HEK293 (cell line): ENCODE measurements around the gene CXCL8.

Experiments used
- CTCF ChIA-PET: fragments of 350-600 bp; formaldehyde crosslinking; extraction: SDS; loops from one replicate; lab custom pipeline; 2021; ENCODE audit warnings: antibody characterized with exemption; lab: Yijun Ruan, JAX
- POLR2A ChIA-PET: fragments of 300-600 bp; formaldehyde crosslinking; extraction: SDS; loops from one replicate; lab custom pipeline; 2020; ENCODE audit warnings: antibody characterized with exemption, inconsistent platforms; lab: Yijun Ruan, JAX
- H3K27ac ChIP-seq: fragments of 200-500 bp; sonication (Bioruptor generic); 2 replicates; pipeline ENCODE4 v1.5.1; 2014; ENCODE audit warnings: low read depth, low read length, control low read depth, inconsistent platforms; ENCODE audit errors: extremely low read depth
- H3K36me3 ChIP-seq, 2 experiments: fragments of 200-500 bp in 1 of 2; sonication (Bioruptor generic) in 1 of 2; 1 replicate in 1 of 2; 2 replicates in 1 of 2; pipeline ENCODE4 v1.5.1; 2014 to 2017; ENCODE audit warnings: inconsistent platforms in 2 of 2, low read length in 2 of 2; ENCODE audit not compliant: control insufficient read depth in 2 of 2, insufficient read depth in 1 of 2
- H3K4me1 ChIP-seq: fragments of 200-500 bp; sonication (Bioruptor generic); 2 replicates; pipeline ENCODE4 v1.5.1; 2014; ENCODE audit warnings: mild to moderate bottlenecking, low read length, inconsistent platforms; ENCODE audit not compliant: control insufficient read depth, insufficient read depth
- H3K4me3 ChIP-seq: 2 replicates; pipeline ENCODE4 v1.5.1; 2011; ENCODE audit warnings: low read depth, mild to moderate bottlenecking, control low read depth, low read length, moderate library complexity
- H3K9me3 ChIP-seq: fragments of 200-500 bp; sonication (Bioruptor generic); 2 replicates; pipeline ENCODE4 v1.5.1; 2014; ENCODE audit warnings: low read depth, low read length, inconsistent platforms; ENCODE audit not compliant: control insufficient read depth, insufficient read depth
- HIC1 ChIP-seq: fragments of 450-650 bp; formaldehyde crosslinking; IDR thresholded peaks from 2 replicates; pipeline ENCODE4 v1.5.1; 2016; ENCODE audit warnings: missing biosample characterization, missing genetic modification characterization
- PRDM10 ChIP-seq: fragments of 450-650 bp; formaldehyde crosslinking; IDR thresholded peaks from 2 replicates; pipeline ENCODE4 v1.5.1; 2016; ENCODE audit warnings: missing biosample characterization, missing genetic modification characterization
- TRIM28 ChIP-seq: IDR thresholded peaks from 2 replicates; pipeline ENCODE4 v1.6.1; 2011; ENCODE audit warnings: low read length, control low read depth, borderline replicate concordance
- ZNF121 ChIP-seq: fragments of 450-650 bp; formaldehyde crosslinking; IDR thresholded peaks from 2 replicates; pipeline ENCODE4 v1.5.1; 2016; ENCODE audit warnings: missing biosample characterization, missing genetic modification characterization
- ZNF202 ChIP-seq: fragments of 450-650 bp; formaldehyde crosslinking; IDR thresholded peaks from 2 replicates; pipeline ENCODE4 v1.5.1; 2016; ENCODE audit warnings: missing biosample characterization, missing genetic modification characterization, borderline replicate concordance
- ZNF302 ChIP-seq: fragments of 450-650 bp; formaldehyde crosslinking; IDR thresholded peaks from 2 replicates; pipeline ENCODE4 v1.5.1; 2016; ENCODE audit warnings: missing biosample characterization, missing genetic modification characterization, low read depth
- ZSCAN23 ChIP-seq: fragments of 450-650 bp; formaldehyde crosslinking; IDR thresholded peaks from 2 replicates; pipeline ENCODE4 v1.5.1; 2016; ENCODE audit warnings: missing biosample characterization, missing genetic modification characterization
- TF ChIP-seq, protein P1 (sequence below): fragments of 450-650 bp; formaldehyde crosslinking; conservative IDR thresholded peaks from 2 replicates; pipeline ENCODE4 v1.5.1; 2016; ENCODE audit warnings: low read depth, missing biosample characterization, missing genetic modification characterization
- TF ChIP-seq, protein P2 (sequence below): fragments of 450-650 bp; formaldehyde crosslinking; IDR thresholded peaks from 2 replicates; pipeline ENCODE4 v1.5.1; 2016; ENCODE audit warnings: missing biosample characterization, missing genetic modification characterization
- TF ChIP-seq, protein P3 (sequence below): fragments of 450-650 bp; formaldehyde crosslinking; IDR thresholded peaks from 2 replicates; pipeline ENCODE4 v1.5.1; 2017; ENCODE audit warnings: missing biosample characterization, missing genetic modification characterization

CXCL8 gene

DNA sequence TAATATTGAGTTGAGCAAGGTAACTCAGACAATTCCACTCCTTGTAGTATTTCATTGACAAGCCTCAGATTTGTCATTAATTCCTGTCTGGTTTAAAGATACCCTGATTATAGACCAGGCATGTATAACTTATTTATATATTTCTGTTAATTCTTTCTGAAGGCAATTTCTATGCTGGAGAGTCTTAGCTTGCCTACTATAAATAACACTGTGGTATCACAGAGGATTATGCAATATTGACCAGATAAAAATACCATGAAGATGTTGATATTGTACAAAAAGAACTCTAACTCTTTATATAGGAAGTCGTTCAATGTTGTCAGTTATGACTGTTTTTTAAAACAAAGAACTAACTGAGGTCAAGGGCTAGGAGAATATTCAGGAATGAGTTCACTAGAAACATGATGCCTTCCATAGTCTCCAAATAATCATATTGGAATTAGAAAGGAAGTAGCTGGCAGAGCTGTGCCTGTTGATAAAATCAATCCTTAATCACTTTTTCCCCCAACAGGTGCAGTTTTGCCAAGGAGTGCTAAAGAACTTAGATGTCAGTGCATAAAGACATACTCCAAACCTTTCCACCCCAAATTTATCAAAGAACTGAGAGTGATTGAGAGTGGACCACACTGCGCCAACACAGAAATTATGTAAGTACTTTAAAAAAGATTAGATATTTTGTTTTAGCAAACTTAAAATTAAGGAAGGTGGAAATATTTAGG is 821 bp downstream of the CXCL8 start:
- no peak overlapping the region for H3K27ac ChIP-seq
- POLR2A ChIA-PET, result no interaction called here

DNA sequence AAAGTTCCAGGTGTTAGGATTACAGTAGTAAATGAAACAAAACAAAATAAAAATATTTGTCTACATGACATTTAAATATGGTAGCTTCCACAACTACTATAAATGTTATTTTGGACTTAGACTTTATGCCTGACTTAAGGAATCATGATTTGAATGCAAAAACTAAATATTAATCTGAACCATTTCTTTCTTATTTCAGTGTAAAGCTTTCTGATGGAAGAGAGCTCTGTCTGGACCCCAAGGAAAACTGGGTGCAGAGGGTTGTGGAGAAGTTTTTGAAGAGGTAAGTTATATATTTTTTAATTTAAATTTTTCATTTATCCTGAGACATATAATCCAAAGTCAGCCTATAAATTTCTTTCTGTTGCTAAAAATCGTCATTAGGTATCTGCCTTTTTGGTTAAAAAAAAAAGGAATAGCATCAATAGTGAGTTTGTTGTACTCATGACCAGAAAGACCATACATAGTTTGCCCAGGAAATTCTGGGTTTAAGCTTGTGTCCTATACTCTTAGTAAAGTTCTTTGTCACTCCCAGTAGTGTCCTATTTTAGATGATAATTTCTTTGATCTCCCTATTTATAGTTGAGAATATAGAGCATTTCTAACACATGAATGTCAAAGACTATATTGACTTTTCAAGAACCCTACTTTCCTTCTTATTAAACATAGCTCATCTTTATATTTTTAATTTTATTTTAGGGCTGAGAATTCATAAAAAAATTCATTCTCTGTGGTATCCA is 1.6 kb downstream of the CXCL8 start:
- Histone ChIP-seq H3K27ac (no peak overlapping the region), H3K4me1 (no peaks in the 10 kb centered on the region; the same call in 1 of the 2 replicates), H3K9me3 (no peaks in the 10 kb centered on the region), H3K36me3 (no peaks in the 10 kb centered on the region), H3K4me3 (no peak overlapping the region)
- TF ChIP-seq HIC1 (tag by site-specific recombination) (no peak), ZSCAN23 (no peak), ZNF302 (tag by site-specific recombination) (no peak)
- TF ChIP-seq, protein P1, sequence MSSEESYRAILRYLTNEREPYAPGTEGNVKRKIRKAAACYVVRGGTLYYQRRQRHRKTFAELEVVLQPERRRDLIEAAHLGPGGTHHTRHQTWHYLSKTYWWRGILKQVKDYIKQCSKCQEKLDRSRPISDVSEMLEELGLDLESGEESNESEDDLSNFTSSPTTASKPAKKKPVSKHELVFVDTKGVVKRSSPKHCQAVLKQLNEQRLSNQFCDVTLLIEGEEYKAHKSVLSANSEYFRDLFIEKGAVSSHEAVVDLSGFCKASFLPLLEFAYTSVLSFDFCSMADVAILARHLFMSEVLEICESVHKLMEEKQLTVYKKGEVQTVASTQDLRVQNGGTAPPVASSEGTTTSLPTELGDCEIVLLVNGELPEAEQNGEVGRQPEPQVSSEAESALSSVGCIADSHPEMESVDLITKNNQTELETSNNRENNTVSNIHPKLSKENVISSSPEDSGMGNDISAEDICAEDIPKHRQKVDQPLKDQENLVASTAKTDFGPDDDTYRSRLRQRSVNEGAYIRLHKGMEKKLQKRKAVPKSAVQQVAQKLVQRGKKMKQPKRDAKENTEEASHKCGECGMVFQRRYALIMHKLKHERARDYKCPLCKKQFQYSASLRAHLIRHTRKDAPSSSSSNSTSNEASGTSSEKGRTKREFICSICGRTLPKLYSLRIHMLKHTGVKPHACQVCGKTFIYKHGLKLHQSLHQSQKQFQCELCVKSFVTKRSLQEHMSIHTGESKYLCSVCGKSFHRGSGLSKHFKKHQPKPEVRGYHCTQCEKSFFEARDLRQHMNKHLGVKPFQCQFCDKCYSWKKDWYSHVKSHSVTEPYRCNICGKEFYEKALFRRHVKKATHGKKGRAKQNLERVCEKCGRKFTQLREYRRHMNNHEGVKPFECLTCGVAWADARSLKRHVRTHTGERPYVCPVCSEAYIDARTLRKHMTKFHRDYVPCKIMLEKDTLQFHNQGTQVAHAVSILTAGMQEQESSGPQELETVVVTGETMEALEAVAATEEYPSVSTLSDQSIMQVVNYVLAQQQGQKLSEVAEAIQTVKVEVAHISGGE (tag by site-specific recombination), result no peak
- ChIA-PET CTCF (interaction anchor here (0.6 to 1.0 kb wide), 2 partner anchors 13 to 296 kb away, joined by 3 to 4 read pairs; no protein-coding TSS in a partner anchor), POLR2A (no interaction called here)

More for the DNA sequence above, 821 bp downstream of the CXCL8 start:
- H3K9me3 ChIP-seq, result no peaks in the 10 kb centered on the region
- CTCF ChIA-PET, result interaction anchor here (1.5 kb wide), 1 partner anchor 11 kb away, joined by 3 read pairs; no protein-coding TSS in a partner anchor
- TF ChIP-seq PRDM10 (tag by site-specific recombination) (no peak), ZNF121 (no peak), TRIM28 (no peak), ZNF202 (no peak)
- TF ChIP-seq, protein P2, sequence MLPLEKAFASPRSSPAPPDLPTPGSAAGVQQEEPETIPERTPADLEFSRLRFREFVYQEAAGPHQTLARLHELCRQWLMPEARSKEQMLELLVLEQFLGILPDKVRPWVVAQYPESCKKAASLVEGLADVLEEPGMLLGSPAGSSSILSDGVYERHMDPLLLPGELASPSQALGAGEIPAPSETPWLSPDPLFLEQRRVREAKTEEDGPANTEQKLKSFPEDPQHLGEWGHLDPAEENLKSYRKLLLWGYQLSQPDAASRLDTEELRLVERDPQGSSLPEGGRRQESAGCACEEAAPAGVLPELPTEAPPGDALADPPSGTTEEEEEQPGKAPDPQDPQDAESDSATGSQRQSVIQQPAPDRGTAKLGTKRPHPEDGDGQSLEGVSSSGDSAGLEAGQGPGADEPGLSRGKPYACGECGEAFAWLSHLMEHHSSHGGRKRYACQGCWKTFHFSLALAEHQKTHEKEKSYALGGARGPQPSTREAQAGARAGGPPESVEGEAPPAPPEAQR, result no peak
- TF ChIP-seq, protein P3, sequence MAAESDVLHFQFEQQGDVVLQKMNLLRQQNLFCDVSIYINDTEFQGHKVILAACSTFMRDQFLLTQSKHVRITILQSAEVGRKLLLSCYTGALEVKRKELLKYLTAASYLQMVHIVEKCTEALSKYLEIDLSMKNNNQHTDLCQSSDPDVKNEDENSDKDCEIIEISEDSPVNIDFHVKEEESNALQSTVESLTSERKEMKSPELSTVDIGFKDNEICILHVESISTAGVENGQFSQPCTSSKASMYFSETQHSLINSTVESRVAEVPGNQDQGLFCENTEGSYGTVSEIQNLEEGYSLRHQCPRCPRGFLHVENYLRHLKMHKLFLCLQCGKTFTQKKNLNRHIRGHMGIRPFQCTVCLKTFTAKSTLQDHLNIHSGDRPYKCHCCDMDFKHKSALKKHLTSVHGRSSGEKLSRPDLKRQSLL (tag by site-specific recombination), result no peak
- H3K4me3 ChIP-seq, result no peak overlapping the region
- H3K36me3 ChIP-seq, result no peaks in the 10 kb centered on the region
- H3K4me1 ChIP-seq, result no peaks in the 10 kb centered on the region; the same call in 1 of the 2 replicates
